ENCODE results near the gene PNRC2. TPM values are rescaled to one million over a fixed set of nuclear protein-coding genes. Genes with fewer than 3 reads are reported as not detected.
"Not testable (repeated sequence)": the region's sequence is repeated elsewhere in the genome, so short reads cannot be mapped to it uniquely, and the experiment has no call there.

Gene PNRC2
- total and polyA plus RNA-seq, 11 donors = 64.1 to 137 (median 80.5) TPM

DNA sequence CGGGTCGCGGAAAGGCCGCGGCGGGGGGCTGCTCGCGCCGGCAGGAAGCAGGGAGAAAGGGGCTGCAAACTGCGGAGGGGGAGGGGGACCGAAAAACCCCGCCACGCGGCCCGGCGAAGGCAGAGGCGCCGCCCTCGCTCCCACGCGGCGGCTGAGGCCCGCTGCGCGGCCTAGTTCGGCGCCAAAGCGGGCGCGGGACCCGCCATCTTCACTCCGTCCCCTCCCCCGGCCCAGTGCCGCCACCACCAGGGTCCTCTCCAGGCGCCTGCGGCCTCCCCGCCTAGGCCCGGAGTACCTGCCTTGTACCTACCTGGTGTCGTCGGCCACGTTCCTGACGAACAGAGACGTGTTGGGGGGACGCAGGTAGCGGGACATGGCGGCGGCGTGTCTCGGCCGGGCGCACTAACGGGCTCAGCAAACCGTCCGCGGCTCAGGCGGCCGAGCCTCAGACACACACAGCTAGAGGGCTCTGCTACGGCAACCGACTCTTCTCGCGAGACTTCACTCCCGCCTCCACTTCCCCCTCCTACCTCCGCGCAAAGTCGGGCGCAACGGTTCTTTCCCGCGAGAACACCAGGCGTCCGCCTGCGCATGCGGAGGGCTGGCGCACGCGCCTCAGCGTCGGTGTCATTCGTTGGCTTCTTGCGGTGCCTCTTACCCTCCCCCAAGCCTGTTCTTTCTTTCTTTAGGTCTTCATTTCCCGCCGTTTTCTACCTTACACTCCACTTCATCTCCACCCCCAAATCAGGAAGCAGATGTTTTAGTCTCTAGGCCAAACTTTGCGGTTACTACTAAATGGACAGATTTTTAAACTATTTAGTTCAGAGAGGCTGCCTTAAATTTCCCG, 20.5 kb downstream of the PNRC2 start, which contains the start of gene SRSF10:
Gene SRSF10 (minus strand): TSS at position 447 of the 847 bp plus-strand sequence. CDS start 72 bp downstream, at position 375.
- Histone ChIP-seq H3K27me3 (no peaks in the 10 kb centered on the region), H3K4me1 (peaks cover 5 to 55% (median 40%) of the 10 kb centered on the region in 12 donors), H3K9me3 (no peaks in the 10 kb centered on the region), H3K4me3 (peak within 1 kb of the TSS; percentile 69 to 97 (median 90)), H3K27ac (peak within 1 kb of the TSS; percentile 85 to 99 (median 97)), H3K36me3 (peaks cover 0 to 20% (median 11%) of the 10 kb centered on the region in 9 donors)
- ATAC-seq (peak; percentile 98 to 100 (median 99)), DNase-seq (peak; percentile 99)
- intact Hi-C loops (cut with DNase I) = loop anchor here (1.0 to 5.0 kb wide), 11 partner anchors 19 to 49 kb away; no protein-coding TSS in a partner anchor
- 0 to 1% (median 1%) methylated on average over 57 to 84 of the region's 84 CpGs for WGBS, 4 donors
- TF ChIP-seq, protein P1, sequence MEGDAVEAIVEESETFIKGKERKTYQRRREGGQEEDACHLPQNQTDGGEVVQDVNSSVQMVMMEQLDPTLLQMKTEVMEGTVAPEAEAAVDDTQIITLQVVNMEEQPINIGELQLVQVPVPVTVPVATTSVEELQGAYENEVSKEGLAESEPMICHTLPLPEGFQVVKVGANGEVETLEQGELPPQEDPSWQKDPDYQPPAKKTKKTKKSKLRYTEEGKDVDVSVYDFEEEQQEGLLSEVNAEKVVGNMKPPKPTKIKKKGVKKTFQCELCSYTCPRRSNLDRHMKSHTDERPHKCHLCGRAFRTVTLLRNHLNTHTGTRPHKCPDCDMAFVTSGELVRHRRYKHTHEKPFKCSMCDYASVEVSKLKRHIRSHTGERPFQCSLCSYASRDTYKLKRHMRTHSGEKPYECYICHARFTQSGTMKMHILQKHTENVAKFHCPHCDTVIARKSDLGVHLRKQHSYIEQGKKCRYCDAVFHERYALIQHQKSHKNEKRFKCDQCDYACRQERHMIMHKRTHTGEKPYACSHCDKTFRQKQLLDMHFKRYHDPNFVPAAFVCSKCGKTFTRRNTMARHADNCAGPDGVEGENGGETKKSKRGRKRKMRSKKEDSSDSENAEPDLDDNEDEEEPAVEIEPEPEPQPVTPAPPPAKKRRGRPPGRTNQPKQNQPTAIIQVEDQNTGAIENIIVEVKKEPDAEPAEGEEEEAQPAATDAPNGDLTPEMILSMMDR (IDR thresholded peaks at IDR 0.05) = peak; percentile 14 to 79 (median 40)
- peak; percentile 95 to 97 for TF ChIP-seq POLR2A (IDR thresholded peaks at IDR 0.05)

DNA sequence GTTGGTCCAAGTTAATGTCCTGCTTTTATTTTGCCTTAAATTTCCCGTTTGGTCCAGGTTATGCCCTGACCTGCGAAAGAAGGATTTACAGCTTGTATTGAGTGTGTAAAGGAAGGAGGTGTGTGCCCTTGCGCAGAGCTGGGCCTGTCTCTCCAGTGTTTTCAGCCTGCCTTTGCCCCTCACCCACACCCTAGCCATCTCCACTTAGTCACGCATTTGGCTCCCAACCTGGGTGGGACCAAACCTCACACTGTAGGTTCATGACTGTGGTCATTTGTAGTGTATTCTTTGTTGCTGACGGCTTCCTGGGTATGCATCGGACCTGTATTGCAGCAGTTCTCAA, 21.1 kb downstream of the PNRC2 start:
- DNase-seq (no peak), ATAC-seq (peak in 2 of 4 donors; percentile 4 to 24)
- peak overlapping the region; percentile 85 to 99 (median 97) for H3K27ac ChIP-seq
- intact Hi-C loops (cut with DNase I) = loop anchor here in 7 of 10 donors (1.0 to 5.0 kb wide), 6 partner anchors 20 to 40 kb away; no protein-coding TSS in a partner anchor
- TF ChIP-seq, protein P1 (IDR thresholded peaks at IDR 0.05) = no peak
- TF ChIP-seq POLR2A (IDR thresholded peaks at IDR 0.05) = no peak
- H3K9me3 ChIP-seq = no peaks in the 10 kb centered on the region
- H3K4me1 ChIP-seq = peaks cover 5 to 49% (median 39%) of the 10 kb centered on the region in 12 donors
- H3K36me3 ChIP-seq = peaks cover 0 to 15% (median 8%) of the 10 kb centered on the region in 9 donors
- 48 to 53% (median 52%) methylated on average over 6 of the region's 6 CpGs for whole genome bisulfite sequencing, 4 donors
- peak overlapping the region in 11 of 12 donors; percentile 69 to 97 (median 91) for H3K4me3 ChIP-seq
- H3K27me3 ChIP-seq = no peaks in the 10 kb centered on the region

DNA sequence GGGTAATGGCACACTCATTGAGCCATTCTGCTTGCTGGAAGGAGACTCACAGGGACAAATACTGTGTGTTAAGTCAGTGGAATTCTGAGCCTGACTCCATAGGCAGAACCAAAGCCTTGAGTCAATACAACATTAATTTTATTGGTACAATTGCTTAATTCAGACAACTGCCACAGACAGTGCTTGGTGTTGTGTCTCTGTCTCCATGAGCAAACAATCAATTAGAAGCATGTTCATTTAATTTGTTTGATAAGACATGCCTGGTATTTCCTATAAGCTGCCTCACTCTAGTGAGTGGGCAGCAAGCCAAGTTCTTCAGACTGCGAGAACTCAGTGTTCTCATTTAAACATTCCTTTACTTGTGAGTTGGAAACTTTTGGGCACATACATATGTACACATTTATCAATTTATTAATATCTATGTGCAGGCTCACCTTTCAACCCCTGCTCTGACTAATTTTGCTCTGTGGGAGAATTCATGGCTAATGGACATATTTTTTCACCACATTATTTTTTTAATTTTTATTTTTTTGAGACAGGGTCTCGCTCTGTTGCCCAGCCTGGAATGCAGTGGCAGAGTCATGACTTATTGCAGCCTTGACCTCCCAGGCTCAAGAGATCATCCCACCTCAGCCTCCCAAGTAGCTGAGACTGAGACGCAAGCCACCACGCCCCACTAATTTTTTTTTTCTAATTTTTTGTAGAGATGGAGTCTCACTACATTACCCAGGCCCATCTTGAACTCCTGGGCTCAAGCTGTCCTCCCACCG, 25.0 kb downstream of the PNRC2 start:
- H3K4me1 ChIP-seq = peaks cover 0 to 14% (median 8%) of the 10 kb centered on the region in 12 donors
- H3K27ac ChIP-seq = peak overlapping the region in 1 of 12 donors; percentile 57
- ATAC-seq (no peak), DNase-seq (no peak)
- intact Hi-C loops (cut with DNase I) = loop anchor here in 2 of 10 donors (5.0 kb wide), 1 partner anchor 33 kb away; no protein-coding TSS in a partner anchor
- H3K36me3 ChIP-seq = no peaks in the 10 kb centered on the region
- 72 to 77% (median 74%) methylated on average over 5 of the region's 5 CpGs for WGBS, 4 donors
- H3K4me3 ChIP-seq = no peak overlapping the region
- no peaks in the 10 kb centered on the region for H3K27me3 ChIP-seq
- no peaks in the 10 kb centered on the region for H3K9me3 ChIP-seq
- TF ChIP-seq POLR2A (IDR thresholded peaks at IDR 0.05) = no peak
- TF ChIP-seq, protein P1 (IDR thresholded peaks at IDR 0.05) = no peak

- ATAC-seq; H3K9me3 ChIP-seq; H3K36me3 ChIP-seq; intact Hi-C loops (cut with DNase I); H3K4me1 ChIP-seq; H3K27me3 ChIP-seq; H3K4me3 ChIP-seq; H3K27ac ChIP-seq; DNase-seq: not testable (repeated sequence)
- 96 to 99% (median 98%) methylated on average over 10 to 23 of the region's 23 CpGs for WGBS, 4 donors
These were observed 27.4 kb downstream of the PNRC2 start for GRCh38 chr1:23987038-23987437.
